GM12892 (cell line): Measurements from ENCODE around the gene CYTL1.

ENCODE experiments used
- POLR2A ChIP-seq: IDR thresholded peaks from 2 replicates; pipeline ENCODE4 v1.6.1; 2011; ENCODE audit warnings: low read depth, low read length, control low read depth
- POLR2AphosphoS5 ChIP-seq: IDR thresholded peaks from 2 replicates; pipeline ENCODE4 v1.6.1; 2011; ENCODE audit warnings: low read depth, low read length, control low read depth
- TAF1 ChIP-seq: IDR thresholded peaks from 2 replicates; pipeline ENCODE4 v1.6.1; 2011; ENCODE audit warnings: low read depth, mild to moderate bottlenecking, control low read depth, low read length, borderline replicate concordance

DNA sequence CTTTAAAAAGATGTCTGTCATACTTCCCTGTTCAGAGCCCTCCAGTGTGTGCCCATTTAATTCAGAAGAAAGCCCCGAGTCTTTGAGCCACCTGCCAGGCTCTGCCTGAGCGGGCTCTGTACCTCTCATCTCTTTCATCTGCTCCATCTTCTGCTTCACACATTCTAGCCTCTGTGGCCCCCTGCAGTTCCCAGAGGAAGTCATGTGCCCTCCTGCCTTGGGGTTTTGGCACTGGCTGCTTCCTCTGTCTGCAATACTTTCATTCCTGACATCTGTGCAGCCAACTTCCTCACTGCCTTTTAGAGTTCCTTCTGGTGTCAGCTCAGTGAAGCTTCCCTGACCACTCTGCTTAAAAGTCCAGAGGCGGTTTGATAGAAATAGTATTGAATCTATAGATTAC lies 25.8 kb upstream of the CYTL1 start:
- TF ChIP-seq TAF1, result no peak
- no peak for TF ChIP-seq POLR2AphosphoS5
- no peak for TF ChIP-seq POLR2A
